Panc1 (cell line): ENCODE results near the gene S100A6.

ENCODE experiments used
- POLR2AphosphoS5 ChIP-seq: IDR thresholded peaks from 2 replicates; pipeline ENCODE4 v1.6.1; 2012; ENCODE audit warnings: mild to moderate bottlenecking, low read depth, low read length, moderate library complexity
- TF ChIP-seq, protein P1 (sequence below): fragments of 450-650 bp; IDR thresholded peaks from 2 replicates; pipeline ENCODE4 v1.5.1; 2017; ENCODE audit warnings: mild to moderate bottlenecking

DNA sequence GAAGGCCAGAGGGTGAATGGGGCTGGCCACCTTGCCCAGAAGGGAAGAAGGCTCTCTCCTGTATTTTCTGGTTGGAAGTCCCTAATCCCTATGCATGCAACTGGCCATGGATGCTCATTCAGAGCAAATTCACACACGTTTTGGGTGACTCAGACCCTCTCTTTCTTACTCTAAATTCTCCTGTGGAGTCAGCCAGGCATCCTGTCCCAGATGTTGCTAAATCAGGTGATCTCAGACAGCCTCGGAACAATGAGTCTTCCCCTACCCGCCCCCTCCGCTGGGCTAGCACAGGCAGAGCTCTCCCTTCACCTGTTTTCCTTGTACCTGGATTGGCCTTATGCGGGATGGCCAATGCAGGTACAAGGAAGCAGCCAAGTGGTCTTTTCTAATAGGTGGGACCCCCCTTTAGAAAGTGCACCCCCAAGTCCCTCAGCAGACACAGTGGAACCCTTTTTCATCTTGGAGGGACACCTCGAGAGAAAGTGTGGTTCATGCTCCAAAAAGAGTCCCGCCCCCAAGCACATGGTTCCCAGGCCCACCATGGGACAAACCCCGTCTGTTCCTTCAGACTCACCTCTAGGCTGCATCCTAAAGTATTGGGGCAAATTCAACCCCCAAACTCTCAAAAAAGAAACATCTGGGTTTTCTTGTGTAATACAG lies 8.6 kb downstream of the S100A6 start:
- TF ChIP-seq, protein P1, sequence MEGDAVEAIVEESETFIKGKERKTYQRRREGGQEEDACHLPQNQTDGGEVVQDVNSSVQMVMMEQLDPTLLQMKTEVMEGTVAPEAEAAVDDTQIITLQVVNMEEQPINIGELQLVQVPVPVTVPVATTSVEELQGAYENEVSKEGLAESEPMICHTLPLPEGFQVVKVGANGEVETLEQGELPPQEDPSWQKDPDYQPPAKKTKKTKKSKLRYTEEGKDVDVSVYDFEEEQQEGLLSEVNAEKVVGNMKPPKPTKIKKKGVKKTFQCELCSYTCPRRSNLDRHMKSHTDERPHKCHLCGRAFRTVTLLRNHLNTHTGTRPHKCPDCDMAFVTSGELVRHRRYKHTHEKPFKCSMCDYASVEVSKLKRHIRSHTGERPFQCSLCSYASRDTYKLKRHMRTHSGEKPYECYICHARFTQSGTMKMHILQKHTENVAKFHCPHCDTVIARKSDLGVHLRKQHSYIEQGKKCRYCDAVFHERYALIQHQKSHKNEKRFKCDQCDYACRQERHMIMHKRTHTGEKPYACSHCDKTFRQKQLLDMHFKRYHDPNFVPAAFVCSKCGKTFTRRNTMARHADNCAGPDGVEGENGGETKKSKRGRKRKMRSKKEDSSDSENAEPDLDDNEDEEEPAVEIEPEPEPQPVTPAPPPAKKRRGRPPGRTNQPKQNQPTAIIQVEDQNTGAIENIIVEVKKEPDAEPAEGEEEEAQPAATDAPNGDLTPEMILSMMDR = no peak
- no peak for TF ChIP-seq POLR2AphosphoS5
